Naive thymus-derived CD8-positive, alpha-beta T cell (primary cell): Measurements from ENCODE around the gene CHI3L2. TPM values are rescaled to one million over a fixed set of nuclear protein-coding genes. Genes with fewer than 3 reads are reported as not detected.
A peak's percentile ranks its signal among the peaks of the same experiment; 100 is the strongest.
"Not testable (repeated sequence)": the region's sequence is repeated elsewhere in the genome, so short reads cannot be mapped to it uniquely, and the experiment has no call there.

Source experiments
- ATAC-seq, 2 donors: fragments of 150-1000 bp; cut with Tn5 transposase in 1 of 2; sonication (Bioruptor Pico), chemical (Tn5 transposase) in 1 of 2; 1 replicate in 1 of 2; 2 replicates in 1 of 2; pipeline ENCODE4 v1.10.0; 2021; ENCODE audit warnings: mild to moderate bottlenecking in 2 of 2, moderate library complexity in 2 of 2
- POLR2A ChIA-PET: fragments of 350-600 bp; sonication (Branson Sonifier 250); formaldehyde crosslinking; loops from one replicate; lab custom pipeline; 2021; ENCODE audit warnings: antibody characterized with exemption; lab: Charles Lee
- DNase-seq, 10 donors: peaks; one replicate each; pipeline versions ENCODE4 v3.0.0 to v3.0.0-alpha.2; 2020 to 2022
- H3K27ac Mint-ChIP-seq, 10 donors: one replicate each; pipeline ENCODE4 v1.8.0; 2020 to 2022; ENCODE audit warnings: mild to moderate bottlenecking in 10 of 10, mixed read lengths in 10 of 10, moderate library complexity in 4 of 10, inconsistent platforms in 1 of 10
- H3K27me3 Mint-ChIP-seq, 5 donors: one replicate each; pipeline ENCODE4 v1.8.0; 2021 to 2022; ENCODE audit warnings: mixed read lengths in 5 of 5
- H3K36me3 Mint-ChIP-seq, 3 donors: one replicate each; pipeline ENCODE4 v1.8.0; 2020 to 2022; ENCODE audit warnings: mixed read lengths in 3 of 3, mild to moderate bottlenecking in 2 of 3, inconsistent platforms in 1 of 3
- H3K4me1 Mint-ChIP-seq, 4 donors: one replicate each; pipeline ENCODE4 v1.8.0; 2021 to 2022; ENCODE audit warnings: mixed read lengths in 4 of 4
- H3K4me3 Mint-ChIP-seq, 10 donors: one replicate each; pipeline ENCODE4 v1.8.0; 2020 to 2022; ENCODE audit warnings: mild to moderate bottlenecking in 10 of 10, mixed read lengths in 10 of 10, moderate library complexity in 6 of 10, inconsistent platforms in 1 of 10
- H3K9me3 Mint-ChIP-seq, 9 donors: one replicate each; pipeline ENCODE4 v1.8.0; 2020 to 2022; ENCODE audit warnings: mixed read lengths in 9 of 9, mild to moderate bottlenecking in 3 of 9, inconsistent platforms in 1 of 9, moderate library complexity in 1 of 9
- polyA plus RNA-seq, 3 donors: library from polyadenylated mRNA; unstranded; fragments of 300-500 nt; fragmentation: Illumina TruSeq; gene quantifications; one replicate each; pipeline ENCODE4 v1.2.3, GENCODE V29; 2021
- total RNA-seq, 8 experiments: library from RNA in 2 of 8; stranded (reverse) in 2 of 8; gene quantifications; one replicate each; pipeline ENCODE4 v1.2.3 and lab custom pipeline; 2021 to 2026

CHI3L2 gene
- total and polyA plus RNA-seq, 5 experiments from 2014 or later: 5.7 to 69.0 (median 45.4) TPM

GRCh38 chr1:111214074-111214801 is 13.3 kb upstream of the CHI3L2 start:
- Mint-ChIP-seq H3K4me1 (peaks cover 55 to 95% (median 89%) of the 10 kb centered on the region in 4 donors), H3K27ac (peak overlapping the region; percentile 87 to 99 (median 96)), H3K27me3 (peaks cover 0 to 3% (median 0%) of the 10 kb centered on the region in 5 donors), H3K36me3 (no peaks in the 10 kb centered on the region), H3K4me3 (peak overlapping the region; percentile 44 to 95 (median 78)), H3K9me3 (peaks cover 0 to 10% (median 0%) of the 10 kb centered on the region in 9 donors)
- DNase-seq (no peak), ATAC-seq (no peak)
- POLR2A ChIA-PET: interaction anchor here (1.3 to 23.4 kb wide), 4 partner anchors 9 to 31 kb away, joined by 6 to 1200 read pairs (median 26); partner anchors contain the start of genes CHI3L2 and DENND2D

- peaks cover 55 to 96% (median 89%) of the 10 kb centered on the region in 4 donors for H3K4me1 Mint-ChIP-seq
- peak overlapping the region; percentile 44 to 95 (median 78) for H3K4me3 Mint-ChIP-seq
- POLR2A ChIA-PET: interaction anchor here (1.3 to 23.4 kb wide), 8 partner anchors 8 to 131 kb away, joined by 3 to 1200 read pairs (median 10); partner anchors contain the start of genes CEPT1, CHI3L2, DENND2D and DRAM2
- H3K27me3 Mint-ChIP-seq: peaks cover 0 to 3% (median 0%) of the 10 kb centered on the region in 5 donors
- peak in 7 of 10 donors; percentile 42 to 70 (median 50) for DNase-seq
- H3K9me3 Mint-ChIP-seq: peaks cover 0 to 10% (median 0%) of the 10 kb centered on the region in 9 donors
- peak overlapping the region; percentile 87 to 99 (median 96) for H3K27ac Mint-ChIP-seq
- peak; percentile 21 to 50 for ATAC-seq
- no peaks in the 10 kb centered on the region for H3K36me3 Mint-ChIP-seq
Observed at GRCh38 chr1:111214884-111215283, 12.6 kb upstream of the CHI3L2 start.

- H3K4me1 Mint-ChIP-seq: peaks cover 57 to 96% (median 89%) of the 10 kb centered on the region in 4 donors
- H3K27ac Mint-ChIP-seq: peak overlapping the region; percentile 87 to 99 (median 96)
- not testable (repeated sequence) for ATAC-seq, DNase-seq, H3K27me3 Mint-ChIP-seq, H3K36me3 Mint-ChIP-seq
- POLR2A ChIA-PET: interaction anchor here (0.6 to 23.4 kb wide), 13 partner anchors 7 to 343 kb away, joined by 3 to 1200 read pairs (median 7); partner anchors contain the start of genes CEPT1, CHI3L2, DENND2D and DRAM2
- peaks cover 0 to 10% (median 0%) of the 10 kb centered on the region in 9 donors for H3K9me3 Mint-ChIP-seq
- peak overlapping the region; percentile 44 to 95 (median 78) for H3K4me3 Mint-ChIP-seq
Observed at GRCh38 chr1:111215285-111215684, 12.2 kb upstream of the CHI3L2 start.

GRCh38 chr1:111216751-111217150 is 10.8 kb upstream of the CHI3L2 start:
- peak overlapping the region; percentile 87 to 99 (median 96) for H3K27ac Mint-ChIP-seq
- H3K9me3 Mint-ChIP-seq: peaks cover 0 to 10% (median 0%) of the 10 kb centered on the region in 9 donors
- ATAC-seq (no peak), DNase-seq (no peak)
- peaks cover 0 to 3% (median 0%) of the 10 kb centered on the region in 5 donors for H3K27me3 Mint-ChIP-seq
- no peaks in the 10 kb centered on the region for H3K36me3 Mint-ChIP-seq
- POLR2A ChIA-PET: interaction anchor here (0.8 to 23.4 kb wide), 7 partner anchors 9 to 118 kb away, joined by 3 to 1200 read pairs (median 5); partner anchors contain the start of genes CEPT1, CHI3L2, DENND2D and DRAM2
- H3K4me1 Mint-ChIP-seq: peaks cover 63 to 100% (median 97%) of the 10 kb centered on the region in 4 donors
- peak overlapping the region; percentile 44 to 95 (median 78) for H3K4me3 Mint-ChIP-seq

- ATAC-seq: no peak
- DNase-seq: no peak
- POLR2A ChIA-PET: interaction anchor here (0.6 to 23.4 kb wide), 11 partner anchors 8 to 543 kb away, joined by 3 to 1200 read pairs (median 4); partner anchors contain the start of genes CEPT1, CHI3L2, DENND2D and DRAM2
Observed at GRCh38 chr1:111217183-111217910, 10.2 kb upstream of the CHI3L2 start.

GRCh38 chr1:111218701-111219556 is 8.6 kb upstream of the CHI3L2 start:
- peak overlapping the region; percentile 87 to 99 (median 96) for H3K27ac Mint-ChIP-seq
- POLR2A ChIA-PET: interaction anchor here (0.8 to 23.4 kb wide), 8 partner anchors 8 to 127 kb away, joined by 3 to 1200 read pairs (median 5); partner anchors contain the start of genes CEPT1, CHI3L2, DENND2D and DRAM2
- ATAC-seq (peak in 1 of 2 donors; percentile 1), DNase-seq (no peak)
- peaks cover 68 to 100% (median 95%) of the 10 kb centered on the region in 4 donors for H3K4me1 Mint-ChIP-seq
- H3K4me3 Mint-ChIP-seq: peak overlapping the region; percentile 40 to 95 (median 76)
- H3K36me3 Mint-ChIP-seq: no peaks in the 10 kb centered on the region
- peaks cover 0 to 3% (median 0%) of the 10 kb centered on the region in 5 donors for H3K27me3 Mint-ChIP-seq
- H3K9me3 Mint-ChIP-seq: peaks cover 0 to 10% (median 0%) of the 10 kb centered on the region in 9 donors

More at GRCh38 chr1:111217183-111217910, 10.2 kb upstream of the CHI3L2 start:
- Mint-ChIP-seq H3K27ac (peak overlapping the region; percentile 87 to 99 (median 96)), H3K9me3 (peaks cover 0 to 10% (median 0%) of the 10 kb centered on the region in 9 donors), H3K36me3 (no peaks in the 10 kb centered on the region), H3K4me1 (peaks cover 68 to 100% (median 98%) of the 10 kb centered on the region in 4 donors), H3K27me3 (peaks cover 0 to 3% (median 0%) of the 10 kb centered on the region in 5 donors), H3K4me3 (peak overlapping the region in 9 of 10 donors; percentile 44 to 95 (median 81))

GRCh38 chr1:111219557-111220286 is 7.8 kb upstream of the CHI3L2 start:
- Mint-ChIP-seq H3K36me3 (no peaks in the 10 kb centered on the region), H3K27me3 (peaks cover 0 to 3% (median 0%) of the 10 kb centered on the region in 5 donors), H3K27ac (peak overlapping the region; percentile 87 to 99 (median 96)), H3K9me3 (peaks cover 0 to 10% (median 0%) of the 10 kb centered on the region in 9 donors), H3K4me1 (peaks cover 63 to 99% (median 93%) of the 10 kb centered on the region in 4 donors), H3K4me3 (peak overlapping the region; percentile 29 to 95 (median 73))
- POLR2A ChIA-PET: interaction anchor here (0.8 to 23.4 kb wide), 7 partner anchors 13 to 255 kb away, joined by 3 to 1200 read pairs (median 7); partner anchors contain the start of genes ATP5PB, CEPT1, DENND2D and DRAM2
- peak in 1 of 2 donors; percentile 1 for ATAC-seq
- no peak for DNase-seq

- Mint-ChIP-seq H3K36me3 (no peaks in the 10 kb centered on the region), H3K9me3 (peaks cover 0 to 10% (median 0%) of the 10 kb centered on the region in 9 donors), H3K27ac (peak overlapping the region; percentile 87 to 99 (median 96)), H3K27me3 (peaks cover 0 to 3% (median 0%) of the 10 kb centered on the region in 5 donors), H3K4me1 (peaks cover 60 to 99% (median 92%) of the 10 kb centered on the region in 4 donors), H3K4me3 (peak overlapping the region; percentile 29 to 95 (median 78))
- POLR2A ChIA-PET: interaction anchor here (1.5 to 23.4 kb wide), 7 partner anchors 9 to 256 kb away, joined by 4 to 1200 read pairs (median 7); partner anchors contain the start of genes ATP5PB, CEPT1, DENND2D and DRAM2
- ATAC-seq (no peak), DNase-seq (no peak)
Observed at GRCh38 chr1:111220302-111220890, 7.1 kb upstream of the CHI3L2 start.

GRCh38 chr1:111221276-111221632 is 6.3 kb upstream of the CHI3L2 start:
- Mint-ChIP-seq H3K4me3 (peak overlapping the region; percentile 68 to 95 (median 84)), H3K4me1 (peaks cover 62 to 99% (median 93%) of the 10 kb centered on the region in 4 donors), H3K27me3 (no peaks in the 10 kb centered on the region), H3K36me3 (no peaks in the 10 kb centered on the region), H3K27ac (peak overlapping the region; percentile 87 to 99 (median 95)), H3K9me3 (peaks cover 0 to 10% (median 0%) of the 10 kb centered on the region in 9 donors)
- POLR2A ChIA-PET: interaction anchor here (0.6 to 23.4 kb wide), 14 partner anchors 9 to 346 kb away, joined by 3 to 1200 read pairs (median 4); partner anchors contain the start of genes ATP5PB, CEPT1, DENND2D and DRAM2
- ATAC-seq (no peak), DNase-seq (no peak)
